GM18867 (cell line): ENCODE data around the gene FOXA2.

Experiments
- ATAC-seq: cut with Tn5 transposase; IDR thresholded peaks from one replicate; pipeline ENCODE4 v1.9.1; 2021; ENCODE audit warnings: mild to moderate bottlenecking, moderate library complexity; ENCODE audit not compliant: unreplicated experiment

FOXA2 gene

DNA sequence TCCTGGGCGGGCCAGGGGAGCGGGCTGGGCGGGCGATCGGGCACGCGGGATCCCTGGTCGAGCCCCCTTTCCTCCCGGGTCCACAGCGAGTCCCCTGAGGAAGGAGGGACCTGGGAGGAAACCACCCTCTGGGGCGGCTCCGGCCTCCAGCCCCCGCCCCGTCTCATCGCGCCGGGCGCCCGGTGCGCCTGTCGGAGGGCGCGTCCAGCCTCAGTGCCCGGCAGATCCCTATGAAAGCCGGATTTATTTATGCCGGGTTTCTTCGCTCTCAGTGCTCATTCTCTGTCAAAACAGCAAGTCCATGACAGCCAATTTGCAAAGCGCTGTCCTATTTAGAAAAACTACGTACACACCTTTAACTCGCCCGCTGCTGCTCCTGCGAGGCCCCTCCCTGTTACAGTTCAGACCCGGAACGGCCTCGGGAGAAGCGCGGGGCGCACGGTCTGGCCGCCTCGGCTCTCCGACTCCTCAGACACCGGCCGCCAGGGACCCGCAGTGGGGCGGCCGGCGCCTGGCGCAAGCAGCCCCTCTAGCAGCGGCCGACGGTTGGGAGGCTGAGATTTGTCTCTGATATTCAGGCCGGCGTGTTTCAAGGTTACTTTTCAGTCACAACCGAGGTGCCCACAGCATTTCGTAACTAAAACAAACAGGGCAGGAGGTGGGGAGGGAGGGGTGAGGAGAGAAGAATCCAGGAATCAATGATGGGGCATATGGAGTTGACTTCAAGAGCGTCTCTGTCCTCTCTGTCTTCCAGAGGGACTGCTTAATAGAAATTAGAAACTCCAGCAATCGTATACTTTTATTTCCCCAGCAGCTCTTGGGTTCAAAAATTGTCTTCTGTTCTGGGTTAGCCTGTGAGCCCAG lies 782 bp upstream of the FOXA2 start:
- no peak for ATAC-seq

GRCh38 chr20:22583773-22584521 lies 425 bp downstream of the FOXA2 start:
- no peak for ATAC-seq

DNA sequence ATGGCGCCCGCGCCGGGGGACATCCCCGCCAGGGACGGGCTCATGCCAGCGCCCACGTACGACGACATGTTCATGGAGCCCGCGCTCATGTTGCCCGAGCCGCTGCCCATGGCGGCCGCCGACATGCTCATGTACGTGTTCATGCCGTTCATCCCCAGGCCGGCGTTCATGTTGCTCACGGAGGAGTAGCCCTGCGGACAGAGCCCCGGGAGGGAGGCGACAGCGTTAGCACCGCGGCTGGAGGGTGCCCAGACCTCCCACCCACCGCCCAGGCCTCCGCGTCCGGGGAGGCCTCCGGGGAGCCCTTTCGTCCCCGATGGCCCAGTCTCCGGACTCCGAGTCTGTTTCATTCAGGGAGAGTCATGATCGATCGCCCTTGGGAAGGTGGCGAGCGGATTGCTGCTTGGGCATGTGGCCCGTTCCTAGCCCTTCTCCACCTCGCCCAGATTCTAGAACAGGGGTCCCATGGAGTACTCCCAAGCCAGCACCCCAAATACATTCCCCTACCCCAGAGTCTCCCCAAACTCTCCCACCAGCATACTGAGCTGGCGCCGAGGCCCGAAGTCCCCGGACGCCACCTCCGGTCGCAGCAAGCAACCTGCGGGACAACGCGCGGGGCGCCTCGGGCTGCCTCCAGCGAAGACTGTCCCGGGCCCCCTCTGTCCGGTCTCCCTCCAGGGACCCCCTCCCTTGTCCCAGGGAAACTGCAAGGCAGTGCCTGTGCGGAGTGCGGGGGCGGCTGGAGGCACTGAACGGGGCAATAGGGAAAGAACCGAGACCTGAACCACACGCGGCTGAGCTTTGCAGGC lies 1.2 kb downstream of the FOXA2 start:
- ATAC-seq = no peak

- no peak for ATAC-seq
Observed at GRCh38 chr20:22582386-22582963, 1.9 kb downstream of the FOXA2 start.

GRCh38 chr20:22581437-22582385 lies 2.7 kb downstream of the FOXA2 start:
- ATAC-seq = no peak

DNA sequence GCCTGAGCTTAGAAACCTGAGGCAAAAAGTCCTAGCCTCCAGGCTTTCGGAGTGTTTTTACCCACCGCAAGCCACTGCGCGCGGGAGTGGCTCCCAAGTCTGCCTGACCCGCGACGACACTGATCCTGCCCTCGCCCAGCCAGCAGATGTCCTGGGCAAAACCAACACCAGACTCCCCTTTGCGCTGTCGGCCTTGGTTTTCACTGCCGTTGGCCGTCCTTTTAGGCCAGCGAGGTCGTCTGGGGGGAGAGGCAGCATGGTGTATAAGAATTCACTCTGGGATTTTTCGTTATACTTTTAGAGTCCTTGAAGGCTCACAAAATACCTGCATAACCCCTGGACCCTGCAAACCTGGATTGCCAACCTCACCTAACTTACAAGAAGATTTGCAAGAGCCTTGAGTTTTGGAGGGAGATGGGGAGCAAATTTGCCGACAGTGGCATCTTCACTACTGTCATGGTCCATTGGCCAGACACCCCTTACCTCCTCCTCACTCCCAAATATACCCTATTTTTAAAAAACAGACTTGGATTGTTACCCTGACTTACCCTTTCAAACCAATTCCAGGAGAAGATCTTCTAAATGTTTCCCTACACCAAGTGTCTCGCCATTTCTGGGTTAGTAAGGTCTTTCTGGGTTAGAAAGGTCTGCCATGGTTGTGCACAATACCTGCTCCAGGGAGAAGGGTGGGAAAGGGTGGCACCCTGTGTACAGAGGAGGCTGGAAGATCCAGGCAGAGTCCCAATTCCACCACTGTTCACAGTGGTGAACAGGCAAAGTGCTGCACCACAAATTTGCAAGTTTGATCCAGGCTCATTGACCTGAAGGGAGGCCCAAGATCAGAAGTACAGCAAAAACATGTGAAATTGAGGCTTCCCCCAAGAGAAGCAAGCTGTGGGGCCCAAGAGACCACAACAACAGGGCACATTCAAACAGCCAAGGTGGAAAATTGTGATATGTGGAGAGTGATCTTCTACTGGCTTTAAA lies 4.4 kb downstream of the FOXA2 start:
- no peak for ATAC-seq

GRCh38 chr20:22579119-22579427 lies 5.3 kb downstream of the FOXA2 start:
- no peak for ATAC-seq

GRCh38 chr20:22578221-22579118 lies 5.9 kb downstream of the FOXA2 start:
- ATAC-seq = no peak

DNA sequence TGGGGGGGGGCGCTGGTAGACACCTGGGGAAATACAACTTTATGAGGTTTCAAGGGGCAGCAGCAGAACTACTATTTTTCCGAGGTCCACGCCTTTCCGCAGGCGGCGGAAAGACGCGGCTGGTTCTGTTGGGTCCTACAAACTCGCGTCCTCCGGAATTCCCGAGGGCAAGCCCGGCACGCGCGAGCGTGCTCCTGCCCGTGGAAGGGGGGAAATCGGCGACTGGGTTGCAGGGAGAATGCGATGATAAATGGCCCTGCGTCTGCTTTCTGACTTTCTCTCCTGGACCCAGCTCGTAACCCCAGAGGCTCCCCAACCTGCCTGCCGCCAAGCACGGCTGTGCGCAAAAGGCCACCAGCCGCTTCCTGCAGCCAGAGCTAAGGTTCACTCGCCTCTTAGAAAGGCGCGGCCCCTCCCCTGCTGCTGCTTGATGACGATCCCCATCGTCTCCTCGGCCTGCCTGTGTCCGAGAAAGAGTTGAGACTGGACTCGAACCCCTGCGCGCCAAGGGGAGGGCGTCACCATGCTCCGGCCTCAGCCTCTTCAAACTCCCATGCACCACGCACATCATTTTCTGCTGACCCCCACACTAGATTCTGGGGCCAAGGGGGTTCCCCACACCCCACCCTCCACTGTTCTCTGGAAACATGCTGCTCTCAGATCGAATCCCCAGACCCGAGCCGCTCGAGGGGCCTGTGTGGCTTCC lies 6.7 kb downstream of the FOXA2 start:
- ATAC-seq = no peak

GRCh38 chr20:22576733-22577514 lies 7.4 kb downstream of the FOXA2 start:
- no peak for ATAC-seq

GRCh38 chr20:22576273-22576672 lies 8.1 kb downstream of the FOXA2 start:
- no peak for ATAC-seq

DNA sequence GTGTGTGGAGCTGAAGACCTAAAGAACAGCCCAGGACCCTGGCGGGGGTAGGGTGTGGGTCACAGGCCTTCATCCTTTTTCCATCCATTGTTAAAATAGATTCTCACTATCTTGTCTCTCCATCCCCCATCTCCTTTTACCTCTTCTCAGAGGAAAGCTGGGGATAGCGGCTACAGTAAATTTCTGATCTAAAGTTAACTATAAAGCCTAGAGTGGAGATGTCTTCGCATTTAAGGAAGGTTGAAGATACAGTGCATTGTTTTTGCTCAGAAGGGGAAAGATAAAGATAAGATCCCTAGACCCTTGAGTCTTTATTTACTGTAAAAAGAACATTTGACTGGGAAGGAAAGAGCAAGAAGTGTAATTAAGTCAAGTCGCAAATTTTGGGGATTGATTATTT lies 8.6 kb downstream of the FOXA2 start:
- no peak for ATAC-seq

DNA sequence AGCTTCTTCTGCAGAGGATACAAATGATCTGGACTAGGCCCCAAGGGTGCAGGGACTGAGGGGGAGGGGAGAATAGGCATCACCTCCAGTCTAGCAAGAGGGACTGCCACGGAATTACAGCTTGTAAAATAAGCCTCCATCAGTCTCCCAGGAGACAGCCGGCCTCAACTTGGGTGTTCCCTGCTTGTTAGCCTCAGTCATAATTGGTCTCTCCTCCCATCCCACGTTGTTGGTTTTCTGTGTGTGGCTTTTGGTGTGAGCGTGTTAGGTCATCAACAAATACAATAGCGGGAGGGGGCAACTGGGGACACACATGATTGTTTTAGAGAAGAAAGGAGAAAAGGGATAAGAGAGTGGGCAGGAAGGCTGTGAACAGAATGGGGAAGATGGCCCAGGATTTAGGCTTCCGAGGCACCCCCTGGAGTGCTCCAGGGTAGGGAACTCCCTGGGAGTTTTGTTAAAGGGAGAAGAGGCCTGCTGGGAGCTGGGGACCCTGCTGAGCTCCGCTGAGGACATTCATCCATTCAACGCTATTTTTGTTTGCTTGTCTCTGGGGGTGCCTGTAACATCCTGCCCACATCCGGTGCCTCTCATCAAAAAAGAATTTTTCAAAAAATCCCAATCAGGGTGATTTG lies 9.2 kb downstream of the FOXA2 start:
- peak; percentile 53 for ATAC-seq

GRCh38 chr20:22574545-22575086 lies 9.8 kb downstream of the FOXA2 start:
- ATAC-seq = no peak

- ATAC-seq = no peak
Observed at GRCh38 chr20:22572491-22572890, 11.9 kb downstream of the FOXA2 start.

GRCh38 chr20:22572023-22572422 lies 12.3 kb downstream of the FOXA2 start:
- no peak for ATAC-seq
